Lower leg skin (tissue), 3 donors: ENCODE data around the gene PPP2CA.

Source experiments
- CTCF ChIP-seq, 3 donors: fragments of 450-650 bp; IDR thresholded peaks; one replicate each; pipeline ENCODE4 v1.5.1; 2016; ENCODE audit warnings: antibody characterized with exemption in 3 of 3, mild to moderate bottlenecking in 3 of 3, moderate library complexity in 2 of 3
- POLR2A ChIP-seq, 2 donors: fragments of 450-650 bp; IDR thresholded peaks; one replicate each; pipeline ENCODE4 v1.6.1; 2016 to 2017; ENCODE audit warnings: antibody characterized with exemption in 2 of 2, mild to moderate bottlenecking in 1 of 2, moderate library complexity in 1 of 2

DNA sequence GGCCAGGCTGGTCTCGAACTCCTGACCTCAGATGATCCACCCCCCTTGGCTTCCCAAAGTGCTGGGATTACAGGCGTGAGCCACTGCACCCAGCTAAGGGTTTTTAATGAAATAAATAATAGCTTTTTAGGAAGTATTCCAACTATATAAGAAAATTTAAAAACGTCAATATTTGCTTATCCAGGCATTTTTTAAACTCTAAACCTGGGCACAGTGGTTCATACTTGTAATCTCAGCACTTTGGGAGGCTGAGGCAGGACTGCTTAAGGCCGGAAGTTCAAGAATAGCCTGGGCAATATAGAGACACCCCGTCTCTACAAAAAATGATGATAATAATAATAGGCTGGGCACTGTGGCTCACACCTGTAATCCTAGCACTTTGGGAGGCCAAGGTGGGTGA is 63.3 kb downstream of the PPP2CA start:
- TF ChIP-seq CTCF (IDR thresholded peaks at IDR 0.05) (no peak), POLR2A (IDR thresholded peaks at IDR 0.05) (no peak)
